ENCODE results near the gene PCDHGB2. TPM values are rescaled to one million over a fixed set of nuclear protein-coding genes. Genes with fewer than 3 reads are reported as not detected.
A peak's percentile ranks its signal among the peaks of the same experiment; 100 is the strongest.

Gene PCDHGB2
- total and polyA plus RNA-seq, 2 of the 8 experiments (the other 6 are each of a cell fraction or from before 2014, with no cell fraction given): 1.9 to 2.9 TPM

DNA sequence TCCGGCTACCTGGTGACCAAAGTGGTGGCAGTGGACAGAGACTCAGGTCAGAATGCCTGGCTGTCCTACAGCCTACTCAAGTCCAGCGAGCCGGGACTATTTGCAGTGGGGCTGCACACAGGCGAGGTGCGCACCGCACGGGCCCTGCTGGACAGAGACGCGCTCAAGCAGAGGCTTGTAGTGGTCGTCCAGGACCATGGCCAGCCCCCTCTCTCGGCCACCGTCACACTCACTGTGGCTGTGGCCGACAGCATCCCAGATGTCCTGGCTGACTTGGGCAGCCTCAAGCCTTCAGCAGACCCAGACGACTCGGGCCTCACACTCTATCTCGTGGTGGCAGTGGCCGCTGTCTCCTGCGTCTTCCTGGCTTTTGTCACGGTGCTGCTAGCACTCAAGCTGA, 2.8 kb upstream of the PCDHGB2 start:
- Histone ChIP-seq H4K91ac (replicated peaks; ENCODE audit: insufficient read length, low read length) (no peak overlapping the region), H4K5ac (ENCODE audit: insufficient read length, low read depth, low read length) (no peak overlapping the region), H3K4ac (replicated peaks; ENCODE audit: insufficient read length, low read depth, low read length) (no peak overlapping the region), H4K20me1 (replicated peaks in 1 of 2; ENCODE audit: control insufficient read depth in 1 of 2, insufficient read depth in 2 of 2, low read length in 2 of 2) (no peaks in the 10 kb centered on the region), H3K27ac (ENCODE audit: low read depth, low read length) (no peak overlapping the region), H3K23ac (ENCODE audit: insufficient read length) (no peak overlapping the region), H4K8ac (ENCODE audit: extremely low read depth, insufficient read depth, low read length) (peak overlapping the region; percentile 5), H3K4me1 (replicated peaks in 1 of 4; ENCODE audit: control insufficient read depth in 3 of 4, insufficient read depth in 4 of 4, low read length in 3 of 4) (0 out of 7 replicates have a peak, but pooled peaks cover 0 to 1% (median 0%) of the 10 kb centered on the region in 4 experiments), H3K4me2 (ENCODE audit: insufficient read depth in 1 of 2, low read depth in 2 of 2, low read length in 2 of 2) (no peak overlapping the region), H2BK12ac (ENCODE audit: low read depth, low read length) (no peak overlapping the region), H3K36me3 (ENCODE audit: control insufficient read depth in 2 of 4, insufficient read depth in 4 of 4, low read length in 3 of 4) (peaks cover 0 to 12% (median 2%) of the 10 kb centered on the region in 4 experiments; a peak in 3 of 8 replicates), H2BK5ac (ENCODE audit: low read depth, low read length) (no peak overlapping the region), H3K9me3 (ENCODE audit: insufficient read depth in 2 of 2, low read depth in 1 of 2, low read length in 1 of 2) (peaks cover 31 to 50% of the 10 kb centered on the region in 2 experiments), H2BK15ac (ENCODE audit: low read length) (no peak overlapping the region), H3K4me3 (ENCODE audit: extremely low read depth in 1 of 4, insufficient read depth in 2 of 4, low read depth in 3 of 4, low read length in 4 of 4) (no peak overlapping the region), H3K79me1 (ENCODE audit: low read depth, low read length) (no peaks in the 10 kb centered on the region), H2BK120ac (replicated peaks; ENCODE audit: low read depth, low read length) (no peak overlapping the region), H3K56ac (replicated peaks; ENCODE audit: insufficient read length, low read depth, low read length) (no peak overlapping the region), H3K9ac (replicated peaks in 1 of 4; ENCODE audit: extremely low read depth in 1 of 4, low read depth in 3 of 4, low read length in 3 of 4) (no peak overlapping the region), H3K79me2 (ENCODE audit: control insufficient read depth in 1 of 2, insufficient read depth in 2 of 2, low read length in 2 of 2) (no peaks in the 10 kb centered on the region), H2BK20ac (ENCODE audit: low read length) (no peak overlapping the region), H3K27me3 (replicated peaks in 1 of 4; ENCODE audit: control insufficient read depth in 3 of 4, extremely low read depth in 1 of 4, insufficient read depth in 3 of 4, low read length in 3 of 4) (no peaks in the 10 kb centered on the region), H3K23me2 (ENCODE audit: low read depth, low read length) (no peaks in the 10 kb centered on the region), H2AFZ (ENCODE audit: low read length) (no peak overlapping the region), H2AK5ac (ENCODE audit: low read depth, low read length) (no peak overlapping the region), H3K18ac (ENCODE audit: extremely low read depth, low read length) (no peak overlapping the region), H3K14ac (ENCODE audit: insufficient read length) (no peak overlapping the region)
- ChIA-PET CTCF (ENCODE audit: partially characterized antibody) (interaction anchor here (0.8 to 4.4 kb wide), 8 partner anchors 7 to 201 kb away, joined by 3 to 27 read pairs (median 14); partner anchors contain the start of genes PCDHB15, PCDHGA1, PCDHGA2 and PCDHGA5), POLR2A (ENCODE audit: partially characterized antibody) (no interaction called here)
- TF ChIP-seq ZNF274 (IDR thresholded peaks at IDR 0.05; ENCODE audit: borderline replicate concordance, extremely low read depth, low read length): no peak
- TF ChIP-seq RNF2 (IDR thresholded peaks at IDR 0.05; ENCODE audit: borderline replicate concordance, low read depth, low read length, missing control alignments, poor library complexity, severe bottlenecking): no peak
- no peak for TF ChIP-seq HDAC2 (IDR thresholded peaks at IDR 0.05; ENCODE audit: borderline replicate concordance in 1 of 2, low read depth in 2 of 2, low read length in 2 of 2)
- no peak for TF ChIP-seq KDM1A (IDR thresholded peaks at IDR 0.05; ENCODE audit: borderline replicate concordance, low read length)
- no peak for TF ChIP-seq ASH2L (IDR thresholded peaks at IDR 0.05; ENCODE audit: low read length)
- TF ChIP-seq EZH2 (IDR thresholded peaks at IDR 0.05; ENCODE audit: low read depth, low read length, severe bottlenecking): no peak
- no peak for TF ChIP-seq CTBP2 (IDR thresholded peaks at IDR 0.05; ENCODE audit: borderline replicate concordance, insufficient read depth, insufficient read length, low read length)
- TF ChIP-seq, protein P1, sequence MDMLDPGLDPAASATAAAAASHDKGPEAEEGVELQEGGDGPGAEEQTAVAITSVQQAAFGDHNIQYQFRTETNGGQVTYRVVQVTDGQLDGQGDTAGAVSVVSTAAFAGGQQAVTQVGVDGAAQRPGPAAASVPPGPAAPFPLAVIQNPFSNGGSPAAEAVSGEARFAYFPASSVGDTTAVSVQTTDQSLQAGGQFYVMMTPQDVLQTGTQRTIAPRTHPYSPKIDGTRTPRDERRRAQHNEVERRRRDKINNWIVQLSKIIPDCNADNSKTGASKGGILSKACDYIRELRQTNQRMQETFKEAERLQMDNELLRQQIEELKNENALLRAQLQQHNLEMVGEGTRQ (IDR thresholded peaks at IDR 0.05; ENCODE audit: low read length): no peak
- TF ChIP-seq TCF12 (IDR thresholded peaks at IDR 0.05; ENCODE audit: low read depth, low read length): no peak
- TF ChIP-seq POLR2AphosphoS5 (IDR thresholded peaks at IDR 0.05; ENCODE audit: low read depth, low read length): no peak
- no peak for TF ChIP-seq CHD1 (IDR thresholded peaks at IDR 0.05; ENCODE audit: low read depth, low read length)
- TF ChIP-seq RFX5 (IDR thresholded peaks at IDR 0.05; ENCODE audit: borderline replicate concordance, low read depth, low read length): no peak
- FAIRE-seq (no peak), DNase-seq (ENCODE audit: low read depth in 1 of 2, low spot score in 2 of 2) (no peak)
- 93% methylated on average over 17 of the region's 19 CpGs; no CpG with 5 or more reads in 1 of the 2 experiments for WGBS, 2 experiments (ENCODE audit: extremely low coverage in 1 of 2, insufficient coverage in 1 of 2, insufficient read length in 1 of 2, insufficient replicate concordance in 2 of 2, low coverage in 1 of 2, low lambda C conversion rate in 2 of 2, missing lambda C conversion rate in 1 of 2)

Data from H1 (cell line).